Esophagus mucosa (tissue), 1 donor: ENCODE measurements around the gene GRPR. TPM values are rescaled to one million over a fixed set of nuclear protein-coding genes. Genes with fewer than 3 reads are reported as not detected.
"Not testable (repeated sequence)": the region's sequence is repeated elsewhere in the genome, so short reads cannot be mapped to it uniquely, and the experiment has no call there.

ENCODE experiments used
- ATAC-seq: fragments of 200-7000 bp; cut with Tn5 transposase; one replicate; pipeline ENCODE4 v1.9.1; 2020
- total RNA-seq: library from RNA; stranded (reverse); gene quantifications from one replicate; pipeline ENCODE4 v1.2.4, GENCODE V29; 2023
- donor health status: DM: yes; HTN: yes; CAD: no.

The GRPR gene
- total RNA-seq, 1 donor from 2014 or later = not detected

DNA sequence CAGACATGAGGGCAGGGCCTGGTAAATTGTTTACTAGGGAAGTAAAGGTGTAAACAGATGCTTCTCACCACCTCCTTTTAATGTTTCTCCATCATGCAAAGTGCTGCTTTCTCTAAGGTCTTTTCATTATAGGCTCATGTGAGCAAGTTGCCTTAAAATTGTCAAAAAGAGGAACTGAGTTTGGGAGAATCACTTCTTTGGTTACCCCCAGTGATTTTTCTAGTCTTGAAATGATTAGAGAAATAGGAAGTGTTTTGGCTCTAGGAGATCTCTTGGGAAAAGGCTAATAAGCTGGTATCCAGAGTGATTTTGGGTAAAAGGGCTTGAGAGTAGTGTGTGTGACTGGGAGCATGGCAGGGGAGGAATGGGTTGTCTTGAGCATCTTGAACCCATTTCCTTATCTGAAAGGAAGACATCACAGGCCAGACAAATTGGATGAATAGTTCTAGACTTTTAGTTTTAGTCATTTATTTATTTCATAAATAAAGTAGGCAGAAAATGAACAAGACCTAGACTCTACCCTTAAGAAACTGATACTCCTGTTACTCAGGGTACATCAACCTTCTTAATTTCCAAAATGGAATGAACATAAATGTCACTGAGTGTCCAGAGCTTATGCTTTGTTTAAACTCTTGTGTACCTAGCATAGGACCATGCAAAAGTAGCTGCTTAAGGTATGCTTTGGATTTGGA, 14.2 kb downstream of the GRPR start:
- no peak for ATAC-seq

DNA sequence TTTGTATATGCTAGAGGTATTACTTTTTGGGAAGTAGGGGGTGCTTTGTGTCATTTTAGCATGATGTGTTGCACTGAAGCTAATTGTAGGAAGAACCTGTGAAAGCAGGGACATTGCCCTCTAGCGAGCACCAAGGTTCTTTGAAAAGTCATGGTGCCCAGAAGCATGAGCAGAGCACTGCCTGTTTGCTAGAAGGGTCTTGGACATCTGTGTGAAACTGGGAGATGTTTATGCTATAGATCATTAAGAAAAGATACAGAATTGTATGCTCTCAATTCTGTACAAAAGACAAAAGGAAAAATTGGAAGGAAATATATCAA, 14.7 kb downstream of the GRPR start:
- no peak for ATAC-seq

DNA sequence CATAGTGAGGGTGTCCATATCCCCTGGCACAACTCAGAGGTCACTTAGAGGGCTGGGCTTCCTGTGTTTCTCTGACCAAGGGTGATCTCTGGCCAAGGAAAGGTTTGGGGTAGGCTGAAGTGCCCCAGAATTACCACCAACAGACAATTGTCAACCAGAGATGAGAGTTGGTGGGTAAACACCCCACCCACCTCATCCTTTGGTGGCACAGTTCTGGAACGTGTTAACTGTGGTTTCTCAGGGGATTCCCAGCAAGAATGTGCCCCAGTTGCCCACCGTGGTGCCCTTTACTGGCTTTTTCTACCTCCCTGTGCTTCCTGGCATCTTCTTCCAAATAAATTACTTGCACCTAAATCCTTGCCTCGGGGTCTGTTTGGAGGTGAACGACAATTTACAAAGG, 17.1 kb downstream of the GRPR start:
- ATAC-seq = no peak

DNA sequence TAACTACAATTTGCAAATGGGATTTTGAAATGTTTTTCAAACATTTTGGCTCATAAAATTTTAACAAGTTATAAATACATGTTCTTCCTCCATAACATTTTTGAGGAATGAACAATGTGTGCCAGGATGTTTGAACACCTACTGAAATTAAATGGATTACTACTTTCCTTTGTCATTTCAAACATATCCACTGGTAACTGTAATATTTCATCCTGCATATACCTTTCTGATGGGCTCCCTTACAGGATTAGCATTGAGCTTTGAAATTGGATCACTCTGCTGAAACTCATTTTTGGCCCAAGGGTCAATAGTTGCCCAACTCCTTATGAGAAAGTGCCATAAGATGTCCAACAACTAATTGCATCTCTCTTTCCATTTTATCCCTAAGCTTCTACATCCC, 17.6 kb downstream of the GRPR start:
- ATAC-seq = no peak

- ATAC-seq = no peak
These were observed 18.3 kb downstream of the GRPR start for GRCh38 chrX:16141422-16142245.

GRCh38 chrX:16142246-16142558, 18.8 kb downstream of the GRPR start:
- ATAC-seq = no peak

DNA sequence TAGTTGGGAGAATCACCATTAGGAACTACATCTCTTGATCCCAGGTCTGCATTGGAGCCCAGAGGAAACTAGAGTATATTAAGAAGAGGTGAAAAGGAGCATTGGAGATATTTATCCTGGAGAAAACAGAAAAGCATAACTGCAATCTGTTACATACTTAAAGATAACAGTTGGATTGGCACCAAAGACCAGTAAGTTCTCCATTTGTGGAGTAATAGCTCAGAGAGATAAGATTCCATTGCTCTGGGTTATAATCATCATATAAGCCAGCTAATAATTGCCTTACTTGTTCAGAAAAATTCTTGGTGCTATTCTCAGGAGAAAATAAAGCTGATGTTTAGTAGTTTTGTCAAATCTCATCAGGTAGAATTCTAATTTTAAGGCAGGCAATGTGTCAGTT, 20.6 kb downstream of the GRPR start:
- no peak for ATAC-seq

GRCh38 chrX:16144420-16144819, 21.1 kb downstream of the GRPR start:
- ATAC-seq = no peak

DNA sequence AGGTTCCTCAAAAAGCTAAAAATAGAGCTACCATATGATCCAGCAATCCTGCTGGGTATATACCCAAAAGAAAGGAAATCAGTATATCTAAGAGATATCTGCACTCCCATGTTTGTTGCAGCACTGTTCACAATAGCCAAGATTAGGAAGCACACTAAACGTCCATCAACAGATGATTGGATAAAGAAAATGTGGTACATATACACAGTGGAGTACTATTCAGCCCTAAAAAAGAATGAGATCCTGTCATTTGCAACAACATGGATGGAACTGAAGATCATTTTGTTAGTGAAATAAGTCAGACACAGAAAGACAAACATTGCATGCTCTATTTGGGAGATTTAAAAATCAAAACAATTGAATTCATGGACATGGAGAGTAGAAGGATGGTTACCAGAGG, 21.7 kb downstream of the GRPR start:
- ATAC-seq = not testable (repeated sequence)

DNA sequence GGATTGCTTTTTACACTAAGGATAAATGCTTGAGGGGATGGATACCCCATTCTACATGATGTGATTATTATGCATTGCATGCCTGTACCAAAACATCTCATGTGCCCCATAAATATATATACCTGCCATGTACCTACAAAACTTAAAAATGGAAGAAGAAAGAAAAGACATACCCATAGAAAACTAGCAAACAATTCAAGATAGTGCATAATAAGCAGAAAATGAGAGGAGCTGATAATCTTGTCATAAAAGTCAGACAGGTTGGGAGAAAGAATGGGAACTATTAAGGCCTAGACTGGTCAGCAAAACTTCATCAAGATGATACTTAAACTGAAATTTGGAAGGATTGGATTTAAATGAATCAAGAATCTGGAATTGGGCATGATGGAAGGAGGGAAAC, 22.3 kb downstream of the GRPR start:
- ATAC-seq = no peak

DNA sequence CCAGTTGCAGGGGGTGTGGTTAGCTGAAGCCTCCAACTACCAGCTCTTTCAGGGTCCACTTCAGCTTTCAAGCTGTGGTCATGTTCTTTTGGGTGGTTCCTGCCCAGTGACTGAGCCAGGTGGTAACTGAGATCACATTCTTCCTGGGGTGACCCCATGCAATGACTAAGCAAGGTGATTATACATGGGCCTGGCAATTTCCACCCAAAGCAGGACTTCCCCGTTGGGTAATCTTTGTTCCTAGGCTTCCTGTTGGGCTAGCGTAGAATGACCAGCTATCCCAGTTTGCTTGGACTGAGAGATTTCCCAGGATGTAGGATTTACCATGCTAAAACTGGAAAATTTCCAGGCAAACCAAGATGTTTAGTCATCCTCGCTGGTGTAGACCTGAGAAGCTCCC, 25.5 kb downstream of the GRPR start:
- ATAC-seq = no peak

DNA sequence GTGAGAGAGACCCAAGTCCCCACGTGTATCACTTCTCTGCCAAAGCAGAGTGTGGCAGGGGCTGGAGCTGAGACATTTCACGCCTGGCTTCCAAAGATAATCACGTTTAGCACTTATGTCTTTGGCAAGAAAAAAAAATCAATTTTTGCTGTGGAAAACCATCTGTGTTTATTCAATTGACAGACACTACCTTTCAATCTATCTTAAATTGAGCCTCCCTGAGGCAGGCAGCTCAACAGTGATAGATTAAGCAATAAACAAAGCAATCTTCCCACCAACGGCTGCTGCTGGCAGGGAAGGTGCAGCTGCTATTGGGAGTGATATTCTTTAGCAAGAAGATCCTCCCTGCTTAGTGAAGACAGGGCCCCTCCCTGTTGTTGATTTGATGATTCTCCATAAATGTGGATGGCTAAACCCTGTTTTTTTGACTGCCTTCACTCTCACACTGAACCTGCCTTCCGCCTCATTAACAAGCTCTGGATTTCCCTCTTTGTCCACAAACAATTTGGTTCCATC, 32.3 kb downstream of the GRPR start:
- ATAC-seq = no peak

- ATAC-seq = no peak
These were observed 33.4 kb downstream of the GRPR start for GRCh38 chrX:16156692-16157331.

GRCh38 chrX:16160729-16161128, 37.4 kb downstream of the GRPR start:
- no peak for ATAC-seq

DNA sequence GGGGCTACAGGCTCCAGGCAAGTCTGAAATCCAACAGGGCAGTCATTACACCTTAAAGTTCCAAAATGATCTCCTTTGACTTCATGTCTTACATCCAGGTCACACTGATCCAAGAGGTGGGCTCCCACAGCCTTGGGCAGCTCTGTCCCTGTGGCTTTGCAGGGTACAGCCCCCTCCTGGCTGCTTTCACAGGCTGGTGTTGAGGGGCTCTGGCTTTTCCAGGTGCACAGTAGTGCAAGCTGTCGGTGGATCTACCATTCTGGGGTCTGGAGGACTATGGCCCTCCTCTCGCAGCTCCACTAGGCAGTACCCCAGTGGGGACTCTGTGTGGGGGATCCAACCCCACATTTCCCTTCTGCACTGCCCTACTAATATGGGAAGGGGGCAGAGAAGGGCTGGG, 37.8 kb downstream of the GRPR start:
- not testable (repeated sequence) for ATAC-seq

- ATAC-seq = no peak
These were observed 39.0 kb downstream of the GRPR start for GRCh38 chrX:16162391-16162790.

DNA sequence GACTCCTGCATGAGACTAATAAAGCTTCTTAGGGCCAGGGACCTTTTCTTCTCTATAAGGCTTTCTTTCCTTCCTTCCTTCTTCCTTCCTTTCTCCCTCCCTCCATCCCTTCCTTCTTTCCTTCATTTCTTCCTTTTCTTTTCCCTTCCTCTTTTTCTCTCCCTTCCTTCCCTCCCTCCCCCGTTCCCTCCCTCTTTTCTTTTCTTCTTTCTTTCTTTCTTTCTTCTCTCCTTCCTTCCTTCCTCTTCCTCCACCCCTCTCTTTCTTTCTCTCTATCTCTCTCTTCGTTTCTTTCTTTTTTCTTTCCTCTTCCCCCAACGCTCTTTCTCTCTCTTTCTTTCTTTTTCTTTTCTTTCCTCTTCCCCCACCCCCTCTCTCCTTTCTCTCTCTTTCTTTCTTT, 41.4 kb downstream of the GRPR start:
- no peak for ATAC-seq

DNA sequence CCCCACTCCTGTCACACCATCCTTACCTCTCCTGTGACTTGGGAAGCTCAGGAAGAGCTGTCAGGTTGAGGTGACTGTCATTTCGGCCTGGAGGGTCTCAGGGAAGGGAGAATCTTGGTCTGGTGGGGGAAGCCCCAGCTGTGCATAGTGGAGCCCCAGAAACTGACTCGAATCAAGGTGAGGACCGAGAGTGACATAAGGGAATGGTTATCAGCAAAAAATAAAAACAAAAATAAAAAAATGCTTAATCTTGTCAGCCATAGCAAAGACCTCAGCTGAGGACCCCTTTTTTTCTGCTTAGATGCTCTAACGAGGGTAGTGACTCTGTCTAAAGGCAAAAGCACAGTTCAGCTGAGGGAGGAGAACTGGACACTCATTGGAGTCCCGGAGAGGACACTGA, 43.8 kb downstream of the GRPR start, which contains the start of gene MAGEB17:
MAGEB17 (plus strand) TSS at position 301 of the 400 bp plus-strand sequence. CDS start 2,902 bp downstream, outside the sequence.
- no peak for ATAC-seq

DNA sequence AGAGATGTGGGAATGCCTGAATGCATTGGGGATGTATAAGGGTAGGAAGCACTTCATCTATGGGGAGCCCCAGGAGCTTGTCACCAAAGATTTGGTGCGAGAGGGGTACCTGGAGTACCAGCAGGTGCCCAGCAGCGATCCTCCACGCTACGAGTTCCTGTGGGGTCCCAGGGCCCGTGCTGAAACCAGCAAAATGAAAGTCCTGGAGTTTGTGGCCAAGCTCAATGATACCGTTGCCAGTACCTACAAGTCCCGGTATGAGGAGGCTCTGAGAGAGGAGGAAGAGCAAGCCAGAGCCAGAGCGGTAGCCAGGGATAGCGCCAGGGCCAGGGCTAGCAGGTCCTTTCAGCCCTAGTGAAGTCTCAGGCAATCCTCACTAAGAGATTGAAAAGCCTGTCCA, 47.7 kb downstream of the GRPR start:
- ATAC-seq = no peak

GRCh38 chrX:16171944-16172343, 48.6 kb downstream of the GRPR start:
- ATAC-seq = no peak

DNA sequence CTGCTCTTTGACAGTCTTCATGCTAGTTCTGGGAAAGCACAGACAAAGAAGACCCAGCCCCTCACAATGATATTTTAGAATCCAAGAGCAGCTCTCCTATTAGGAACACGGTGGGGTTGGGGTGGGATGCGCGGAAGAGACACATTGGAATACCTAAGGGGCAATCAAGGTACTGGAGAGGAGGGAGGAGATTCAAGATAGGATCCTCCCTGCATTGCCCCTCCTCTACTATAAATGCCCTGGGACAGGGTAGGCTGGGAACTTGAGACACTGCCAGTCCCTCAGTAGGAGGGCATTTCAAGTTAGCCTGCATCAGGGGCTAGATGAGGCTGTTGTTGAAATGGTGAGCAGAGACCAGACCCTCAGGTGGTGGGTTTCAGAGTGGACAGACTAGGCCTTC, 49.0 kb downstream of the GRPR start:
- ATAC-seq = no peak

GRCh38 chrX:16175329-16176061, 52.1 kb downstream of the GRPR start:
- no peak for ATAC-seq

DNA sequence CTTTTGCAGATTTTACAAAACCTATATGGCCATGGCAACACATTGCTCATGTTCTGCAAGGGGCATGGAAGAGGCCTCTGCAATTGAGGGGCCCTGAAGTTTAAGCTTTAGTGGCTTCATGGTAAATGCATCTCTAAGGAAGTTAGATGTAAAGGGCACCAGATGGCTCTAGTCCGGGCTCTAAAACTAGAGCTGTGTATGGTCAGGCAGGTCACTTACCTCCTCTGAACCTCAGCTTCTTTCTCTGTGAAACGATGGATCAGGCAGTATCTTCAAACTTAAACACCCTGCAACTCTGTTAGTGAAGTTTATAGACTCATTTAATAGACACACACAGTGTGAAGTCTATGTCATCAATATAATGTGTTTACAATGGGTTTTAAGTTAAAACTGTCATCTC, 53.9 kb downstream of the GRPR start:
- no peak for ATAC-seq
